GM18505 (cell line): Measurements from ENCODE around the gene CACNA1A.
"Not testable (repeated sequence)": the region's sequence is repeated elsewhere in the genome, so short reads cannot be mapped to it uniquely, and the experiment has no call there.

Source experiments
- ATAC-seq: cut with Tn5 transposase; IDR thresholded peaks from one replicate; pipeline ENCODE4 v1.9.1; 2021; ENCODE audit not compliant: unreplicated experiment
- POLR2A ChIP-seq: IDR thresholded peaks from 4 replicates; pipeline ENCODE4 v1.6.1; 2011; ENCODE audit warnings: borderline replicate concordance; ENCODE audit not compliant: insufficient read depth, insufficient read length; ENCODE audit errors: extremely low read depth

Gene CACNA1A

DNA sequence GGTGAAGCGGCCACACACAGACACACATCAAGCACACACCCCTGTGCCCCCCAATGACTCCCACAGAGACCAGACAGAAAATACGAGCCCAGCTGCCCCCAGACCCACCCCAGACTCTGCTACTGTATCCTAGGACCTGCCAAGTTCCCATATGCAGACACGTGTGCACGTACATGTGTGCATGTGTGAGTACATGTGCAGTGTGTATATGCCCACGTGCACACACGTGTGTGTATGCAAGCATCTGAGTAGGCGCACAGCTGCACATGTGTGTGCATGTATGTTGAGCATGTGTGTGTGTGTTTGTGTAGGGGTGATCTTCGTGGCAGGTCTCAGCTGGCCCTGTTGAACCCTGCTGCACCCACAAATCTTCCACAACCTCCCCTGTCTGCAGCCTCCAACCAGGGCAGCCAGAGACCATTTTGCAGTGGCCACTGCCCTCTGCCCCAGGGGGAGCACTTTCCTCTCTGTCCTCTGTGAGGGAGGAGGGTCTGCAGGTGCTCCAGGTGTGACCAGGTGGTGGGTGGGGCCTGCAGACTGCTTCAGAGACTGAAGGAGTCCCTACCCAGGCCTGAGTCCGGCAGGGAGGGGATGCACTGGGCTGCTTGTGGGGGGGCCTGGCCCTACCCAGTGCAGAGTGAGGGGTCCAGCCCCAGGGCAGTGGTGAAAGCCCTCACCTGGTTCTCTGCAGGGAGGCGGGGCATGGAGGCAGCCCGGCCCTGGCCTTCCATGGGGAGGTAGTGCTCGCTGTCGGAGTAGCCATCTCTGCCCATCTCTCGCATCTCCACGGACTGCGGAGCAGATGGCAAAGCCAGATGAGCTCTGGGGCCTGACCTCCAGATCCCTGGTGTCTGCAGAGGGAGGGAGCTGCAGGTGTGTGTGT lies 294.6 kb downstream of the CACNA1A start:
- TF ChIP-seq POLR2A = no peak

DNA sequence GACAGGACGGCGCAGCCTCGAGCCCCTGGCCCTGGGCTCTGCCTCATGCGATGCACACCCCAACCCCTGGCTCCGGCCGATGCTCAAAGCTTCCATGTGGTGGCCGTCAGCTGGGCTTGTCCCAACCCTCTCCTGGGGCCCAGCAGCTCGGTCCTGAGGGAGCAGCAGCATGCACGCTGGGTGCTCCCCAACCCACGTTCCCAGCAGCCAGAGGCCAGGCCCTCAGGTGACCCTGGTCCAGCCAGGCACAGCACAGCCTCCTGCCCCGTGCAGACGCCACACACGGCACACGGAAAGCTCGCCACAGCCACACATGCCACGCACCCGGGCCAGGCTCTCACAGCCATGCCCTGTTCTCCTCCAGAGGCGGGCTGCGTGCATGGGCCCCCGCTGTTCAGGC lies 295.3 kb downstream of the CACNA1A start:
- TF ChIP-seq POLR2A = no peak
- ATAC-seq = no peak

More for the DNA sequence above, 294.6 kb downstream of the CACNA1A start:
- no peak for ATAC-seq

DNA sequence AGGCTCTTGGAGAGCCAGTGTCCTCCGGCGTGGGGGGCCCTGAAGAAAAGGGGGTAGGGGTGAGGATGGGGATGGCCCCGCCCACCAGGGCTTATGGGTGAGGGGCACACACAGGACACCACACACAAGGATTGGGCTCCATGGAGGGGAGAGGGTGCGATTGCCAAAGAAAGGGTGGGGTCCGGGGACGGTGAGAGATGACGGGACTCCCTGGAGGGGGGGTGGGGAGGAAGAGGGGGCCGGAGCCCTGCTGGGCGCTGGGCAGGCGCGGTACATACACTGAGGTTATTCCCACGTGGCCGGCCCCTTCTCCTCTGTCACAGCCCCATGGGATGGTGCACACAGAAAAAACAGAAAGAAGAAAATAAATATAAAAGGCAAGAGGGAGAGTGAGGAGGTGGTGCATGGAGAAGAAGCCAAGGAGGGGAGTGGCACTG lies 295.9 kb downstream of the CACNA1A start:
- ATAC-seq = no peak
- TF ChIP-seq POLR2A = no peak

DNA sequence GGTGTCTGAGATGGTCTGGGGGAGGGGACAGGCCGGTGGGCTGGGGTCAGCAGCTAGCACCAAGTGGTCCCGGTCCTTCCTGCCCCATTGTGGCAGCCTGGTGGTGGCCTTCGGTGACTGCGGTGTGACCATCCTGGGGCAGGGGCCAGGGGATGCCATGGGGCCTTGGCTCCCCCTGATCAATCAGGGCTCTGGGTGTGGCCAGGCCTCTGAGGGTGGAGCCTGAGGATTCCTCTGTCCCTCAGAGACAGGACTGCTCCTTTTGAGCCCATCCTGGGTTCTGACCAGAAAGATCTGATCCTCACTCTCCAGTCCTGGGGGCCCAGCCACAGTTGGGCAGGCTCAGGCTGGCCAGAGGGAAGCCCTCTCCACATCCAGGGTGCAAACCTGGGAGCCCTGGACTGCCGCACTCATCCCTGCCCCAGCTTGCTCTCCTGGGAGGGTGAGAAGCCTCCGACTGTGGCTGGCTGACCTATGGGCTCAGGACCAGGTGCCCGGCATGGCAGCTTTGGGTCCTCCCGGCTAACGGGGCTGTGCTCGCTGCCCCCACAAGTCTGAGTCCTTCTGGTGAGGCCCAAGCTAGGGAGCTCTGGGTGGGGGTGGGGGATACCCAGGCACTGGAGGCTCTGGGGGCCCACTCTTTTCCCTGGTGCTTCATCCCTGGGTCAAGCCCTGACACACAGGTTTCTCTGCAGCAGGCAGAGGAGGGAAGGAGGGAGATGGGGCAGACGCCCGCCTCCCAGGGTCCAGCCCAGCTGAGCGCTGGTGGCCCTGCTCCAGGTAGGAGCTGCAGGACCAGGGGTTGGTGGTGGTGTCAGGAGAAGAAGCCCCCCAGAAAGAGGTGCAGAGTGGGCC lies 296.6 kb downstream of the CACNA1A start:
- no peak for TF ChIP-seq POLR2A
- ATAC-seq = no peak

DNA sequence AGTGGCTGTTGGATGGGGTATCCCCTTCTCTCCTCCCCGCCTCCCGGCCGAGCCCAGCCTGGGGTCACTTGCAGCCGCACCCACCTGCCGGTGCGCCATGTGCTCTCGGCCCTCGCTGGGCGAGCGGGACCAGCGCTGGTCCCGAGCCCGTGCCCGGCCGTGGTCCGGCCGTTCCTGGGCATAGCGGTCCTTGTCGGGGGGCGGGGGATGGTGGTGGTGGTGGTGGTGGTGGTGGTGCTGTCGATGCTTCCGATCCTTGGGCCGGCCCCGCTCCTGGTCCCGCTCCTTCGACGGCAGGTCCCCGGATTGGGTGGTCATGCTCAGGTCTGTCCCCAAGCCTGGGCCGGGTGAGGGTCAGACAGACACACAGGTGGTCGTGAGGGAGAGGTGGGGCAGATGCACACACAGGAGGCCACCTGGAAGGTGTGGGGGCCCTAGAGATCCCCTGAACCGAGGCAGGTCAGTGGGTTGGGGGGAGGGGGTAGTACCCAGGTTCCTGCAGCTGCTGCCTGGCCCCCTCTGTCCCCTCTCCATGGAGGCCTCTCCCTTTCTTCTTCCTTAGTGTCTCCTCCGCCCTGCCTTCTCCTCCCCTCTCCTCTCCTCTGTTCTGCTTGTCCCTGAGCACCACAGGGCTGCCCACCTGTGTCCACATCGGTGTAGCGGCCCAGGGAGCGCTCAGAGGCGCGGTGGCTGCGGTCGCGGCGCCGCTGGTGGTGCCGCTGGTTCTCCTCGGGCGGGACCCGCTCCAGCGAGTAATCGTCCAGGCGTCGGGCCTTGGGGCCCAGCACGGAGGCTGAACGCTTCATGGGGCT lies 297.4 kb downstream of the CACNA1A start:
- no peak for TF ChIP-seq POLR2A
- ATAC-seq = peak; percentile 17

DNA sequence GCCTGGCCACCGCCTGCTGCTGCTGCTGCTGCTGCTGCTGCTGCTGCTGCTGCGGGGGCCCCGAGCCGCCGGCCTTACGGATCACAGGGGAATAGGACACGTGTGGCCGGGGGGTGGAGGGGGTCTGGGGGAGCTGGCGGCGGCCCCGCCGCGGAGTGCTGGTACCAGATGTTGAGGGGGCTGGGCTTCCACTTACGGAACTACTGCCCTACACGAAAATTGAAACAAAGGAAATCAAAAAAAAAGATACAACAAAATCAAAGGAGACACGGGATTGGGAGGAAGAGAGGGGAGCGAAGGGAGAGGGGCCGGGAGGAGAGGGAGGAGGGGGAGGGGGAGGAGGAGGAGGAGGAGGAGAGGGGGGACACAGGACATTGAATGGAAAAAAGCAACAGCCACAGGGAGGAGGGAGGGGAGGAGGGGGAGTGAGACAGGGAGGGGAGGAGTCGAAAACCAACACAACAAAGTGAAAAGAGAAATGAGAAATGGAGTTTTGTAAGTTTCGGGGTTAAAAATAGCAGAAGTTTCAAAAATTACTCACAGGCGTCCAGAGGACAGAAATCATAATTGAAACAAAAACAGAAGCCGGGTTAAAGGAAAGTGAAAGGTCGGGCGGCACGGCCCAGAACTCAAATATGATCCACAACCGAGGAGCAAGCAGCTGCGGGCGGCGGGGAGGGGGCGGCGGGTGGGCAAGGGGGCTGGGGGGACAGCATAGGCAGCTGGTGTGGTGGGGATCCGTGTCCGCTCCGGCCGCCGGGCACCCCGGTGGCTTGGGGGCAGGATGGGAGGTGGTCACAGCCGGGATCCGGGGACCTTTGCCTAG lies 298.2 kb downstream of the CACNA1A start:
- no peak for TF ChIP-seq POLR2A
- peak; percentile 54 for ATAC-seq

DNA sequence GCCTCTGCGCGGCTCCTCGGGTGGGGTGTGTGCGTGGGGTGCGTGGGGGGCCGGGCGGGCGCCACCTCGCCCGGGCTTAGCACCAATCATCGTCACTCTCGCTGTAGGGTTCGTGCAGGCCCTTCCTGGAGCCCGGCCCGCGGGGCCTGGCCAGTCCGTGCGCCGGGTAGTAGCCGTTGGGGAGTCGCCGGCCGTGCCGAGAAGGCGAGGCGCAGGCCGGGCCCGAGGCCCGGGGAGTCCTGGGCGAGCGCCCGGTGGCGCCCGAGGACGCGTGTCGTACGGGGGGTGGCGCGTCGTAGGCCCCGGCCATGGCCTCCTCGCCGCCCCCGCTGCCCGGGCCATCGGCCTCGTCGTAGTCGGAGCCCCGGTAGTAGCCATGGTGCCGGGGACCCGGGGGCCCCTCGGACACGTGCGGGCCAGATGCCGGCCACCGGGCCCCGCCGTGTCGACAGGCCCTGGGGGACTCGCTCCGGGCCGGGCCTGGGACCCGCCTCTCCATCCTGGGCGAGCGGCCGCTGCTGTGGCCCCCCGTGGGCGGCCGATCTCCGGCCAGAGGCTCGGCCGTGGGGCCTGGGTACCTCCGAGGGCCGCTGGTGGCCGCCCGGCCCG lies 298.9 kb downstream of the CACNA1A start:
- no peak for TF ChIP-seq POLR2A
- ATAC-seq = no peak

DNA sequence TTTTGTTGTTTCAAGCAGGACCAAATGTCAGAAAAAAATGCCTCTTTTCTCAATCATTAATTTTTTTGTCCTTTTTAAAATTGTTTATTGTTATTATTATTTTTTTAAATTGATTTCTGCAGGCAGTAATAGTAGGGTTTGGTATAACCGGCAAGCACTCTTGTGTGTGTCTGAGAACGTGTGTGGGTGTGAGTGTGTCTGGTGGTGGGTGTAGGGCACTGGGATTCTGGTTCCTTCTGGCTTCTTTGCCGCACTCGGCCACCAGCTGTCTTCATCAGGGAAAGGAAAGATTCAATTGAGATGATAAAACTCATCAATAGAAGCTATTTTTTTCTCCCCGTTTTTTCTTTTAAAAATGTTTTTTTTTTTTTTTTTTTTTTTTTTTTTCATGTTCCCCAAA lies 299.7 kb downstream of the CACNA1A start:
- no peak for ATAC-seq
- TF ChIP-seq POLR2A = no peak

DNA sequence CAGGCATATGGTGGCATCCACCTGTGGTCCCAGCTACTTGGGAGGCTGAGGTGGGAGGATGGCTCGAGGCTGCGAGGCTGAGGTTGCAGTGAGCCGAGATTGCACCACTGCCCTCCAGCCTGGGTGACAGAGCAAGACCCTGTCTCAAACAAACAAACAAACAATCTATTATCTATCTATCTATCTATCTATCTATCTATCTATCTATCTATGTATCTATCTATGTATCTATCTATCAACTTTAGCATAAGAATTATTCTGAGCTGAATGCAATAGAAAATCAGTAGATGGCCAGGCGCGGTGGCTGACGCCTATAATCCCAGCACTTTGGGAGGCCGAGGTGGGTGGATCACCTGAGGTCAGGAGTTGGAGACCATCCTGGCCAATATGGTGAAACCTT lies 304.2 kb downstream of the CACNA1A start:
- ATAC-seq = not testable (repeated sequence)

DNA sequence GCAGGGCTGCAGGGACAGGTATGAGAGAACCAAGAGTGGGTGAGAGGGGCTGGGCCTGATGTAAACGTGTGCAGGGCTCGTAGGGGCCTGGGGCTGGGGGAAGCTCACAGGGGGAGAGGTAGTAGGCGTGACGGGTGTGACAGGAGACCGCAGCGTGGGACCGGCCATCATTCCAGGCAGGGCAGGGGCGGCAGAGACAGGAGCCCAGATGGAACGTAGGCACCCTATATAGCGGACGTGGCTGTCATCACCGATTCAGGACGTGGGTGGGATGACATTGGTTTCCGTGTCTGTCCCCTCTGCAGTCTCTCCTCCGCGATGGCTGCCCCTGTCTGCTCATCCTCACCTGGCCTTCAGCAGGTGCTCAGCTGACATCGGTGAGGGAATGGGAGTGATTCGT lies 307.6 kb downstream of the CACNA1A start:
- ATAC-seq = no peak
- no peak for TF ChIP-seq POLR2A

DNA sequence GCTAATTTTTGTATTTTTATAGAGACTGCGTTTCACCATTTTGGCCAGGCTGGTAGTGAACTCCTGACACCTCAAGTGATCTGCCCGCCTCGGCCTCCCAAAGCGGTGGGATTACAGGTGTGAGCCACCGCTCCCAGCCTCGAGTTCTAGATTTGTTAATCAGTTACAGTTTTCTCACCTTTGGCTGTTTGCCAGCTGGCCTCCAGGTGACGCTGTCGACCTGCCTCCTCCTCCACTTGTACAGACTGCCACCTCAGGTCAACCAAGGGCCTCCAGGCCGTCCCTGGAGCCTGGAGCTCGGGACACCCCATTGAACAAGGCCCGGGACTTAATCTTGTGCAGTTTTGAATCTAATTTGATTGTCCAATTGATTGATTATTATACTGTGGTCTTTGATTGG lies 310.6 kb downstream of the CACNA1A start:
- no peak for TF ChIP-seq POLR2A
- ATAC-seq = no peak
